HCT116 (cell line): ENCODE measurements around the gene EPB41L4A. TPM values are rescaled to one million over a fixed set of nuclear protein-coding genes. Genes with fewer than 3 reads are reported as not detected.

Experiments used
- ATAC-seq: fragments of 200-7000 bp; cut with Tn5 transposase; 2 replicates; pipeline ENCODE4 v1.9.1; 2020; ENCODE audit warnings: mild to moderate bottlenecking, moderate library complexity
- BruUV-seq: library from RNA; stranded (reverse); fragments of 400-500 nt; replicated peaks from 2 replicates; lab custom pipeline; 2021; lab: Mats Ljungman, UMichigan
- CTCF ChIA-PET: fragments of 300-600 bp; sonication (Branson Sonifier 250); formaldehyde crosslinking; loops from one replicate; lab custom pipeline; 2021; ENCODE audit warnings: antibody characterized with exemption; lab: Charles Lee
- POLR2A ChIA-PET: fragments of 300-600, 350-600 bp; sonication (Branson Sonifier 250); formaldehyde crosslinking; loops from one replicate; lab custom pipeline; 2021; ENCODE audit warnings: antibody characterized with exemption; lab: Charles Lee
- RAD21 ChIA-PET, 2 experiments: fragments of 300-600 bp; sonication (Branson Sonifier 250); formaldehyde crosslinking; loops; one replicate each; lab custom pipeline; 2023; ENCODE audit warnings: low total read pairs in 2 of 2; ENCODE audit not compliant: uncharacterized antibody in 2 of 2, unreplicated experiment in 2 of 2, low non-redundant PET in 1 of 2; lab: Charles Lee
- DNase-seq: peaks from one replicate; pipeline ENCODE4 v3.0.0-alpha.2; 2010; ENCODE audit warnings: low read depth, low spot score
- H2AFZ ChIP-seq: fragments of 200-600 bp; shearing (Covaris generic), sonication (generic); 2 replicates; pipeline ENCODE4 v1.6.1; 2017; ENCODE audit warnings: low read depth, mixed run types, mixed read lengths, antibody characterized with exemption, low read length; ENCODE audit not compliant: poor library complexity, severe bottlenecking
- H3K27ac ChIP-seq: 2 replicates; pipeline ENCODE4 v1.5.1; 2012; ENCODE audit warnings: low read depth, low read length
- H3K27me3 ChIP-seq: fragments of 200-600 bp; sonication (generic); 2 replicates; pipeline ENCODE4 v1.6.1; 2016; ENCODE audit warnings: mixed run types, low read length, mixed read lengths; ENCODE audit not compliant: insufficient read depth
- H3K36me3 ChIP-seq, 2 experiments: fragments of 200-500 bp in 1 of 2; fragments of 200-600 bp in 1 of 2; sonication (Bioruptor generic) in 1 of 2; sonication (generic) in 1 of 2; 2 replicates each; pipeline versions ENCODE4 v1.5.1 to v1.6.1; 2014 to 2016; ENCODE audit warnings: low read length in 2 of 2, inconsistent platforms in 1 of 2, mixed read lengths in 1 of 2, mixed run types in 1 of 2; ENCODE audit not compliant: insufficient read depth in 2 of 2, control insufficient read depth in 1 of 2
- H3K4me1 ChIP-seq, 2 experiments: fragments of 200-600 bp in 1 of 2; sonication (generic) in 1 of 2; 2 replicates each; pipeline versions ENCODE4 v1.5.1 to v1.6.1; 2012 to 2017; ENCODE audit warnings: low read length in 2 of 2, inconsistent platforms in 1 of 2, mild to moderate bottlenecking in 1 of 2, mixed read lengths in 1 of 2, mixed run types in 1 of 2, moderate library complexity in 1 of 2; ENCODE audit not compliant: insufficient read depth in 2 of 2, control insufficient read depth in 1 of 2
- H3K4me2 ChIP-seq: fragments of 200-600 bp; sonication (generic); 2 replicates; pipeline ENCODE4 v1.6.1; 2017; ENCODE audit warnings: mixed run types, low read length, mixed read lengths
- H3K4me3 ChIP-seq, 2 experiments: fragments of 200-600 bp in 1 of 2; sonication (generic) in 1 of 2; replicated peaks in 1 of 2; 2 replicates each; pipeline ENCODE4 v1.5.1; 2011 to 2016; ENCODE audit warnings: low read length in 2 of 2, control low read depth in 1 of 2, low read depth in 1 of 2, mild to moderate bottlenecking in 1 of 2, mixed read lengths in 1 of 2, mixed run types in 1 of 2
- H3K79me2 ChIP-seq: fragments of 200-600 bp; sonication (generic); 2 replicates; pipeline ENCODE4 v1.6.1; 2017; ENCODE audit warnings: mild to moderate bottlenecking, mixed run types, low read length, moderate library complexity, mixed read lengths; ENCODE audit not compliant: insufficient read depth
- H3K9ac ChIP-seq: fragments of 200-600 bp; sonication (generic); 2 replicates; pipeline ENCODE4 v1.6.1; 2016; ENCODE audit warnings: low read length, mixed read lengths
- H3K9me2 ChIP-seq: fragments of 200-600 bp; sonication (generic), shearing (Covaris generic); 2 replicates; pipeline ENCODE4 v1.6.1; 2017; ENCODE audit warnings: mixed run types, mild to moderate bottlenecking, moderate library complexity; ENCODE audit not compliant: insufficient read depth
- H3K9me3 ChIP-seq, 2 experiments: fragments of 200-500 bp in 1 of 2; fragments of 200-600 bp in 1 of 2; sonication (Bioruptor generic) in 1 of 2; sonication (generic) in 1 of 2; 2 replicates each; pipeline ENCODE4 v1.6.1; 2014 to 2017; ENCODE audit warnings: low read length in 2 of 2, mixed read lengths in 2 of 2, inconsistent platforms in 1 of 2, low read depth in 1 of 2, mild to moderate bottlenecking in 1 of 2, mixed run types in 1 of 2, moderate library complexity in 1 of 2; ENCODE audit not compliant: control insufficient read depth in 1 of 2, insufficient read depth in 1 of 2
- H4K20me1 ChIP-seq: fragments of 200-600 bp; sonication (generic), shearing (Covaris generic); 2 replicates; pipeline ENCODE4 v1.6.1; 2017; ENCODE audit warnings: mixed run types, mild to moderate bottlenecking, moderate library complexity; ENCODE audit not compliant: insufficient read depth
- CBX3 ChIP-seq: IDR thresholded peaks from 2 replicates; pipeline ENCODE4 v1.6.1; 2012; ENCODE audit warnings: low read depth
- EZH2 ChIP-seq: fragments of 200-600 bp; sonication (generic); IDR thresholded peaks from 2 replicates; pipeline ENCODE4 v1.6.1; 2017; ENCODE audit warnings: antibody characterized with exemption, mixed run types
- FOSL1 ChIP-seq: IDR thresholded peaks from 2 replicates; pipeline ENCODE4 v1.6.1; 2012; ENCODE audit warnings: low read depth
- RAD21 ChIP-seq: IDR thresholded peaks from 2 replicates; pipeline ENCODE4 v1.6.1; 2012; ENCODE audit warnings: low read depth, mild to moderate bottlenecking
- SRF ChIP-seq: IDR thresholded peaks from 2 replicates; pipeline ENCODE4 v1.6.1; 2012; ENCODE audit warnings: low read depth
- intact Hi-C: fragments of 100-400 bp; cut with micrococcal nuclease; formaldehyde crosslinking; loops from 2 replicates; pipeline ENCODE4 v1.10.0; 2022
- total RNA-seq: library from RNA; stranded (reverse); gene quantifications from one replicate; pipeline ENCODE4 v1.2.1, GENCODE V29; 2021; ENCODE audit not compliant: unreplicated experiment
- TF ChIP-seq, protein P1 (sequence below), 3 experiments: fragments of 200-600 bp in 1 of 3; sonication (generic) in 1 of 3; IDR thresholded peaks in 2 of 3; conservative IDR thresholded peaks in 1 of 3; 2 replicates each; pipeline ENCODE4 v1.5.1; 2012 to 2017; ENCODE audit warnings: low read depth in 2 of 3, low read length in 2 of 3, antibody characterized with exemption in 1 of 3, borderline replicate concordance in 1 of 3, control low read depth in 1 of 3, mild to moderate bottlenecking in 1 of 3, mixed read lengths in 1 of 3, mixed run types in 1 of 3, moderate library complexity in 1 of 3; ENCODE audit not compliant: insufficient read depth in 1 of 3
- TF ChIP-seq, protein P2 (sequence below): IDR thresholded peaks from 2 replicates; pipeline ENCODE4 v1.6.1; 2012; ENCODE audit warnings: low read depth

EPB41L4A gene
- total RNA-seq, 1 experiment from 2014 or later, result 2.8 TPM

DNA sequence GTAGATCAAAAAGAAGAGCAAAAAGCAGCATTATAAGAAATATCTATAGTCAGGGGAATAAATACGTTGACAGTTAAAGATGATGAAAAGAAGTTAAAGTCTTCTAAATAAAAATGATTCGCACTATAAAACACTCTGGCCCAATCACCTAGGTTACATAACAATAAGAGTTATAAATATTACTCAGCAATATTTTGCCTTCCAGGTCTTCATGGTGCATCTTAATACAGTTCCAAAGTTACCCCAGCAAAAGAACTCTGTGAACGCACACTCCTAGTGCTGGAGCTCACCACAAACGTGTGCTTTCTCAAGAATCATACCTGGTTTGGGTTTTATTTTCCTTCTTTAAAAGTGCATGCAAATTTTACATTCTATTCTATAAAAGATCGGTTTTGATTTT is 44.7 kb downstream of the EPB41L4A start:
- intact Hi-C loops, result no loop called here
- BruUV-seq, result no TSS peak
- H4K20me1 ChIP-seq, result no peaks in the 10 kb centered on the region
- 0 out of 2 replicates have a peak, but pooled peaks cover 3% of the 10 kb centered on the region for H3K27me3 ChIP-seq
- H3K4me1 ChIP-seq, result no peaks in the 10 kb centered on the region
- ATAC-seq (no peak), DNase-seq (no peak)
- no peak overlapping the region for H3K4me2 ChIP-seq
- POLR2A ChIA-PET, result no interaction called here
- H3K4me3 ChIP-seq, result no peak overlapping the region
- RAD21 ChIA-PET, result no interaction called here
- H2AFZ ChIP-seq, result no peak overlapping the region
- H3K9me2 ChIP-seq, result no peaks in the 10 kb centered on the region
- no peak for TF ChIP-seq SRF
- no peak for TF ChIP-seq CBX3
- H3K9ac ChIP-seq, result no peak overlapping the region
- no peaks in the 10 kb centered on the region for H3K36me3 ChIP-seq
- CTCF ChIA-PET, result no interaction called here
- H3K27ac ChIP-seq, result no peak overlapping the region
- no peaks in the 10 kb centered on the region for H3K9me3 ChIP-seq
- no peaks in the 10 kb centered on the region for H3K79me2 ChIP-seq

DNA sequence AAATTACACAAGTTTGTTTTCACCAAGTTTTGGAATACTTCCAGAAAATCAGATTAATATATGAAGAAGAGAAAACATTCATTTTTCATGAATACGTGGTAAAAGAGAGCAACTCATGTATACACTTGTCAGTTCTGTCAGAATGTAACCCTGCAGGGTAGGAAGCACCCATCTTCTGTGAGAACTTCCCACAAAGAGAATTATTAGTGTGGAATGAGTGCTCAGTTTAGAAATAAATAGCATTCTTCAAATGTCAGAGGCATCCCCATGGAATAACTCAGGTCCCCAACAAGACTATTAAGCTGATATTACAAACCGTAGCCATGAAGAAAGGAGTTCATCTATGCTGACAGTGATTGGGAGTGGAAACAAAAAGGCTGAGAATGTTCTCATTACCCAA is 45.2 kb downstream of the EPB41L4A start:
- BruUV-seq, result no TSS peak
- no peak overlapping the region for H3K27ac ChIP-seq
- no peak overlapping the region for H3K9ac ChIP-seq
- ChIA-PET CTCF (no interaction called here), POLR2A (no interaction called here), RAD21 (no interaction called here)
- no peak overlapping the region for H3K4me2 ChIP-seq
- no peak for ATAC-seq
- H3K27me3 ChIP-seq, result peaks cover 7% of the 10 kb centered on the region; the same call in 1 of the 2 replicates
- no peaks in the 10 kb centered on the region for H4K20me1 ChIP-seq
- H3K9me2 ChIP-seq, result no peaks in the 10 kb centered on the region
- no peak overlapping the region for H2AFZ ChIP-seq
- no peaks in the 10 kb centered on the region for H3K9me3 ChIP-seq
- no peak overlapping the region for H3K4me3 ChIP-seq
- TF ChIP-seq RAD21, result no peak
- TF ChIP-seq, protein P1, sequence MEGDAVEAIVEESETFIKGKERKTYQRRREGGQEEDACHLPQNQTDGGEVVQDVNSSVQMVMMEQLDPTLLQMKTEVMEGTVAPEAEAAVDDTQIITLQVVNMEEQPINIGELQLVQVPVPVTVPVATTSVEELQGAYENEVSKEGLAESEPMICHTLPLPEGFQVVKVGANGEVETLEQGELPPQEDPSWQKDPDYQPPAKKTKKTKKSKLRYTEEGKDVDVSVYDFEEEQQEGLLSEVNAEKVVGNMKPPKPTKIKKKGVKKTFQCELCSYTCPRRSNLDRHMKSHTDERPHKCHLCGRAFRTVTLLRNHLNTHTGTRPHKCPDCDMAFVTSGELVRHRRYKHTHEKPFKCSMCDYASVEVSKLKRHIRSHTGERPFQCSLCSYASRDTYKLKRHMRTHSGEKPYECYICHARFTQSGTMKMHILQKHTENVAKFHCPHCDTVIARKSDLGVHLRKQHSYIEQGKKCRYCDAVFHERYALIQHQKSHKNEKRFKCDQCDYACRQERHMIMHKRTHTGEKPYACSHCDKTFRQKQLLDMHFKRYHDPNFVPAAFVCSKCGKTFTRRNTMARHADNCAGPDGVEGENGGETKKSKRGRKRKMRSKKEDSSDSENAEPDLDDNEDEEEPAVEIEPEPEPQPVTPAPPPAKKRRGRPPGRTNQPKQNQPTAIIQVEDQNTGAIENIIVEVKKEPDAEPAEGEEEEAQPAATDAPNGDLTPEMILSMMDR (IDR thresholded peaks at IDR 0.05 in 2 of 3, conservative IDR thresholded peaks at IDR 0.05 in 1 of 3; ENCODE audit: borderline replicate concordance in 1 of 3, insufficient read depth in 1 of 3, low read depth in 2 of 3, low read length in 2 of 3), result no peak
- TF ChIP-seq, protein P2, sequence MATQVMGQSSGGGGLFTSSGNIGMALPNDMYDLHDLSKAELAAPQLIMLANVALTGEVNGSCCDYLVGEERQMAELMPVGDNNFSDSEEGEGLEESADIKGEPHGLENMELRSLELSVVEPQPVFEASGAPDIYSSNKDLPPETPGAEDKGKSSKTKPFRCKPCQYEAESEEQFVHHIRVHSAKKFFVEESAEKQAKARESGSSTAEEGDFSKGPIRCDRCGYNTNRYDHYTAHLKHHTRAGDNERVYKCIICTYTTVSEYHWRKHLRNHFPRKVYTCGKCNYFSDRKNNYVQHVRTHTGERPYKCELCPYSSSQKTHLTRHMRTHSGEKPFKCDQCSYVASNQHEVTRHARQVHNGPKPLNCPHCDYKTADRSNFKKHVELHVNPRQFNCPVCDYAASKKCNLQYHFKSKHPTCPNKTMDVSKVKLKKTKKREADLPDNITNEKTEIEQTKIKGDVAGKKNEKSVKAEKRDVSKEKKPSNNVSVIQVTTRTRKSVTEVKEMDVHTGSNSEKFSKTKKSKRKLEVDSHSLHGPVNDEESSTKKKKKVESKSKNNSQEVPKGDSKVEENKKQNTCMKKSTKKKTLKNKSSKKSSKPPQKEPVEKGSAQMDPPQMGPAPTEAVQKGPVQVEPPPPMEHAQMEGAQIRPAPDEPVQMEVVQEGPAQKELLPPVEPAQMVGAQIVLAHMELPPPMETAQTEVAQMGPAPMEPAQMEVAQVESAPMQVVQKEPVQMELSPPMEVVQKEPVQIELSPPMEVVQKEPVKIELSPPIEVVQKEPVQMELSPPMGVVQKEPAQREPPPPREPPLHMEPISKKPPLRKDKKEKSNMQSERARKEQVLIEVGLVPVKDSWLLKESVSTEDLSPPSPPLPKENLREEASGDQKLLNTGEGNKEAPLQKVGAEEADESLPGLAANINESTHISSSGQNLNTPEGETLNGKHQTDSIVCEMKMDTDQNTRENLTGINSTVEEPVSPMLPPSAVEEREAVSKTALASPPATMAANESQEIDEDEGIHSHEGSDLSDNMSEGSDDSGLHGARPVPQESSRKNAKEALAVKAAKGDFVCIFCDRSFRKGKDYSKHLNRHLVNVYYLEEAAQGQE, result no peak
- no peak for TF ChIP-seq FOSL1
- no peak for TF ChIP-seq EZH2
- H3K79me2 ChIP-seq, result no peaks in the 10 kb centered on the region
- DNase-seq, result no peak
- intact Hi-C loops, result no loop called here
- no peaks in the 10 kb centered on the region for H3K36me3 ChIP-seq
- H3K4me1 ChIP-seq, result no peaks in the 10 kb centered on the region
